Measurements from ENCODE around the gene POLR2E.

GRCh38 chr19:1111641-1112267, 16.6 kb upstream of the POLR2E start:
- no peak for TF ChIP-seq YY1 (IDR thresholded peaks at IDR 0.05; ENCODE audit: low read depth)
- TF ChIP-seq MXI1 (IDR thresholded peaks at IDR 0.05; ENCODE audit: low read depth, low read length): no peak
- TF ChIP-seq, protein P1, sequence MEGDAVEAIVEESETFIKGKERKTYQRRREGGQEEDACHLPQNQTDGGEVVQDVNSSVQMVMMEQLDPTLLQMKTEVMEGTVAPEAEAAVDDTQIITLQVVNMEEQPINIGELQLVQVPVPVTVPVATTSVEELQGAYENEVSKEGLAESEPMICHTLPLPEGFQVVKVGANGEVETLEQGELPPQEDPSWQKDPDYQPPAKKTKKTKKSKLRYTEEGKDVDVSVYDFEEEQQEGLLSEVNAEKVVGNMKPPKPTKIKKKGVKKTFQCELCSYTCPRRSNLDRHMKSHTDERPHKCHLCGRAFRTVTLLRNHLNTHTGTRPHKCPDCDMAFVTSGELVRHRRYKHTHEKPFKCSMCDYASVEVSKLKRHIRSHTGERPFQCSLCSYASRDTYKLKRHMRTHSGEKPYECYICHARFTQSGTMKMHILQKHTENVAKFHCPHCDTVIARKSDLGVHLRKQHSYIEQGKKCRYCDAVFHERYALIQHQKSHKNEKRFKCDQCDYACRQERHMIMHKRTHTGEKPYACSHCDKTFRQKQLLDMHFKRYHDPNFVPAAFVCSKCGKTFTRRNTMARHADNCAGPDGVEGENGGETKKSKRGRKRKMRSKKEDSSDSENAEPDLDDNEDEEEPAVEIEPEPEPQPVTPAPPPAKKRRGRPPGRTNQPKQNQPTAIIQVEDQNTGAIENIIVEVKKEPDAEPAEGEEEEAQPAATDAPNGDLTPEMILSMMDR (IDR thresholded peaks at IDR 0.05): no peak
- TF ChIP-seq, protein P2, sequence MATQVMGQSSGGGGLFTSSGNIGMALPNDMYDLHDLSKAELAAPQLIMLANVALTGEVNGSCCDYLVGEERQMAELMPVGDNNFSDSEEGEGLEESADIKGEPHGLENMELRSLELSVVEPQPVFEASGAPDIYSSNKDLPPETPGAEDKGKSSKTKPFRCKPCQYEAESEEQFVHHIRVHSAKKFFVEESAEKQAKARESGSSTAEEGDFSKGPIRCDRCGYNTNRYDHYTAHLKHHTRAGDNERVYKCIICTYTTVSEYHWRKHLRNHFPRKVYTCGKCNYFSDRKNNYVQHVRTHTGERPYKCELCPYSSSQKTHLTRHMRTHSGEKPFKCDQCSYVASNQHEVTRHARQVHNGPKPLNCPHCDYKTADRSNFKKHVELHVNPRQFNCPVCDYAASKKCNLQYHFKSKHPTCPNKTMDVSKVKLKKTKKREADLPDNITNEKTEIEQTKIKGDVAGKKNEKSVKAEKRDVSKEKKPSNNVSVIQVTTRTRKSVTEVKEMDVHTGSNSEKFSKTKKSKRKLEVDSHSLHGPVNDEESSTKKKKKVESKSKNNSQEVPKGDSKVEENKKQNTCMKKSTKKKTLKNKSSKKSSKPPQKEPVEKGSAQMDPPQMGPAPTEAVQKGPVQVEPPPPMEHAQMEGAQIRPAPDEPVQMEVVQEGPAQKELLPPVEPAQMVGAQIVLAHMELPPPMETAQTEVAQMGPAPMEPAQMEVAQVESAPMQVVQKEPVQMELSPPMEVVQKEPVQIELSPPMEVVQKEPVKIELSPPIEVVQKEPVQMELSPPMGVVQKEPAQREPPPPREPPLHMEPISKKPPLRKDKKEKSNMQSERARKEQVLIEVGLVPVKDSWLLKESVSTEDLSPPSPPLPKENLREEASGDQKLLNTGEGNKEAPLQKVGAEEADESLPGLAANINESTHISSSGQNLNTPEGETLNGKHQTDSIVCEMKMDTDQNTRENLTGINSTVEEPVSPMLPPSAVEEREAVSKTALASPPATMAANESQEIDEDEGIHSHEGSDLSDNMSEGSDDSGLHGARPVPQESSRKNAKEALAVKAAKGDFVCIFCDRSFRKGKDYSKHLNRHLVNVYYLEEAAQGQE (IDR thresholded peaks at IDR 0.05; ENCODE audit: low read depth, low read length): no peak
- TF ChIP-seq, protein P3, sequence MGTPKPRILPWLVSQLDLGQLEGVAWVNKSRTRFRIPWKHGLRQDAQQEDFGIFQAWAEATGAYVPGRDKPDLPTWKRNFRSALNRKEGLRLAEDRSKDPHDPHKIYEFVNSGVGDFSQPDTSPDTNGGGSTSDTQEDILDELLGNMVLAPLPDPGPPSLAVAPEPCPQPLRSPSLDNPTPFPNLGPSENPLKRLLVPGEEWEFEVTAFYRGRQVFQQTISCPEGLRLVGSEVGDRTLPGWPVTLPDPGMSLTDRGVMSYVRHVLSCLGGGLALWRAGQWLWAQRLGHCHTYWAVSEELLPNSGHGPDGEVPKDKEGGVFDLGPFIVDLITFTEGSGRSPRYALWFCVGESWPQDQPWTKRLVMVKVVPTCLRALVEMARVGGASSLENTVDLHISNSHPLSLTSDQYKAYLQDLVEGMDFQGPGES (IDR thresholded peaks at IDR 0.05; ENCODE audit: low read depth, low read length): no peak
- TF ChIP-seq EZH2phosphoT487 (IDR thresholded peaks at IDR 0.05; ENCODE audit: borderline replicate concordance, low read depth): no peak
- TF ChIP-seq RAD21 (IDR thresholded peaks at IDR 0.05; ENCODE audit: low read length): no peak
- no peak for TF ChIP-seq RFX5 (IDR thresholded peaks at IDR 0.05; ENCODE audit: low read length)
